CD14-positive monocyte (primary cell): Measurements from ENCODE around the gene HEPN1. TPM values are rescaled to one million over a fixed set of nuclear protein-coding genes. Genes with fewer than 3 reads are reported as not detected.

Experiments
- DNase-seq, 3 donors: peaks; one replicate each; pipeline ENCODE4 v3.0.0-alpha.2; 2011 to 2022
- H2AFZ ChIP-seq: 2 replicates; pipeline ENCODE4 v1.6.0; 2012; ENCODE audit warnings: mild to moderate bottlenecking, low read depth, low read length, inconsistent platforms; ENCODE audit not compliant: insufficient read depth, poor library complexity, severe bottlenecking
- H3K27ac ChIP-seq, 2 donors: 1 replicate in 1 of 2; 2 replicates in 1 of 2; pipeline ENCODE4 v1.5.1; 2012 to 2013; ENCODE audit warnings: low read length in 2 of 2, control low read depth in 1 of 2, inconsistent platforms in 1 of 2, low read depth in 1 of 2, mild to moderate bottlenecking in 1 of 2
- H3K27me3 ChIP-seq, 2 donors: one replicate each; pipeline versions ENCODE4 v1.6.0 to v1.6.1; 2011 to 2013; ENCODE audit warnings: low read length in 2 of 2; ENCODE audit not compliant: control insufficient read depth in 2 of 2, insufficient read depth in 2 of 2
- H3K36me3 ChIP-seq, 2 donors: replicated peaks in 1 of 2; 1 replicate in 1 of 2; 2 replicates in 1 of 2; pipeline versions ENCODE4 v1.5.1 to v1.6.1; 2012 to 2013; ENCODE audit warnings: low read length in 2 of 2, control low read depth in 1 of 2, inconsistent platforms in 1 of 2, mild to moderate bottlenecking in 1 of 2; ENCODE audit not compliant: insufficient read depth in 2 of 2, control insufficient read depth in 1 of 2
- H3K4me1 ChIP-seq, 2 donors: 1 replicate in 1 of 2; 2 replicates in 1 of 2; pipeline versions ENCODE4 v1.5.1 to v1.6.1; 2012 to 2013; ENCODE audit warnings: low read length in 2 of 2, control low read depth in 1 of 2, inconsistent platforms in 1 of 2, mild to moderate bottlenecking in 1 of 2, moderate library complexity in 1 of 2; ENCODE audit not compliant: insufficient read depth in 2 of 2, control insufficient read depth in 1 of 2
- H3K4me2 ChIP-seq: replicated peaks from 2 replicates; pipeline ENCODE3; 2012; ENCODE audit warnings: low read length, moderate library complexity, mild to moderate bottlenecking; ENCODE audit not compliant: poor library complexity, severe bottlenecking; ENCODE audit errors: extremely low read depth
- H3K4me3 ChIP-seq, 3 experiments: fragments of 200-600 bp in 1 of 3; sonication (generic) in 1 of 3; replicated peaks in 1 of 3; 1 replicate in 2 of 3; 2 replicates in 1 of 3; pipeline ENCODE4 v1.5.1; 2011 to 2013; ENCODE audit warnings: low read length in 3 of 3, mild to moderate bottlenecking in 3 of 3, control low read depth in 2 of 3, low read depth in 2 of 3, inconsistent platforms in 1 of 3, moderate library complexity in 1 of 3
- H3K79me2 ChIP-seq: 2 replicates; pipeline ENCODE4 v1.6.0; 2012; ENCODE audit warnings: mild to moderate bottlenecking, control low read depth, inconsistent platforms, low read length, moderate library complexity; ENCODE audit not compliant: insufficient read depth
- H3K9ac ChIP-seq: 2 replicates; pipeline ENCODE4 v1.6.0; 2017; ENCODE audit warnings: low read length, mild to moderate bottlenecking; ENCODE audit not compliant: insufficient read depth, poor library complexity, severe bottlenecking
- H3K9me3 ChIP-seq, 2 donors: replicated peaks in 1 of 2; 1 replicate in 1 of 2; 2 replicates in 1 of 2; pipeline versions ENCODE4 v1.5.1 to v1.6.1; 2012 to 2013; ENCODE audit warnings: low read length in 2 of 2, control low read depth in 1 of 2; ENCODE audit not compliant: control insufficient read depth in 1 of 2, insufficient read depth in 1 of 2
- H4K20me1 ChIP-seq: 2 replicates; pipeline ENCODE4 v1.6.0; 2012; ENCODE audit warnings: mild to moderate bottlenecking, low read length, control low read depth, moderate library complexity; ENCODE audit not compliant: insufficient read depth
- H3K27ac Mint-ChIP-seq, 7 donors: one replicate each; pipeline ENCODE4 v1.8.0; 2020; ENCODE audit warnings: mild to moderate bottlenecking in 7 of 7, mixed read lengths in 7 of 7, moderate library complexity in 6 of 7, inconsistent platforms in 2 of 7
- H3K27me3 Mint-ChIP-seq, 3 donors: one replicate each; pipeline ENCODE4 v1.8.0; 2021 to 2022; ENCODE audit warnings: low read depth in 3 of 3, mild to moderate bottlenecking in 3 of 3, mixed read lengths in 3 of 3, moderate library complexity in 3 of 3, inconsistent platforms in 1 of 3
- H3K36me3 Mint-ChIP-seq, 2 donors: one replicate each; pipeline ENCODE4 v1.8.0; 2020; ENCODE audit warnings: mixed read lengths in 2 of 2, inconsistent platforms in 1 of 2, mild to moderate bottlenecking in 1 of 2
- H3K4me1 Mint-ChIP-seq: one replicate; pipeline ENCODE4 v1.8.0; 2020; ENCODE audit warnings: mild to moderate bottlenecking, mixed read lengths
- H3K4me3 Mint-ChIP-seq, 2 donors: one replicate each; pipeline ENCODE4 v1.8.0; 2020; ENCODE audit warnings: mild to moderate bottlenecking in 2 of 2, mixed read lengths in 2 of 2, moderate library complexity in 1 of 2
- H3K9me3 Mint-ChIP-seq, 7 donors: one replicate each; pipeline ENCODE4 v1.8.0; 2020 to 2022; ENCODE audit warnings: mixed read lengths in 7 of 7, mild to moderate bottlenecking in 6 of 7, moderate library complexity in 6 of 7, inconsistent platforms in 2 of 7
- CTCF ChIP-seq: fragments of 200-600 bp; IDR thresholded peaks from one replicate; pipeline ENCODE4 v1.8.0; 2022; ENCODE audit warnings: antibody characterized with exemption, mild to moderate bottlenecking
- WGBS: methylation state at CpG from one replicate; pipeline ENCODE4 v1.1.5; 2013; ENCODE audit warnings: missing lambda C conversion rate; ENCODE audit not compliant: insufficient coverage; 5-methylcytosine and 5-hydroxymethylcytosine counted together
- intact Hi-C, 2 donors: fragments of 100-400 bp; cut with micrococcal nuclease; formaldehyde crosslinking; loops; one replicate each; pipeline versions ENCODE4 v1.15.0 to v1.15.1; 2023
- polyA plus RNA-seq, 3 donors: library from polyadenylated mRNA; depleted of rRNA in 1 of 3; unstranded in 2 of 3; stranded (reverse) in 1 of 3; fragments of 300-500 nt in 2 of 3; fragments of >200 nt in 1 of 3; fragmentation: Illumina TruSeq in 2 of 3; gene quantifications; 1 replicate in 2 of 3; 2 replicates in 1 of 3; pipeline ENCODE4 v1.2.3, GENCODE V29; 2012 to 2021

Gene HEPN1
- polyA plus RNA-seq, 3 donors = not detected

GRCh38 chr11:124873951-124874350, 45.1 kb upstream of the HEPN1 start:
- Mint-ChIP-seq H3K4me1 (peaks cover 28% of the 10 kb centered on the region), H3K4me3 (no peak overlapping the region), H3K9me3 (peaks cover 0 to 18% (median 3%) of the 10 kb centered on the region in 7 donors), H3K27me3 (peaks cover 72 to 80% (median 73%) of the 10 kb centered on the region in 3 donors), H3K36me3 (no peaks in the 10 kb centered on the region), H3K27ac (no peak overlapping the region)
- Histone ChIP-seq H3K4me1 (peaks cover 15 to 22% of the 10 kb centered on the region in 2 donors), H3K27me3 (peaks cover 30 to 82% of the 10 kb centered on the region in 2 donors), H3K36me3 (no peaks in the 10 kb centered on the region), H4K20me1 (no peaks in the 10 kb centered on the region), H3K9me3 (peaks cover 0 to under 1% of the 10 kb centered on the region in 2 donors), H3K27ac (no peak overlapping the region), H3K9ac (no peak overlapping the region), H3K4me2 (no peak overlapping the region), H3K4me3 (no peak overlapping the region), H2AFZ (no peak overlapping the region), H3K79me2 (no peaks in the 10 kb centered on the region)
- intact Hi-C loops = no loop called here
- 84% methylated on average over 5 of the region's 8 CpGs for WGBS
- DNase-seq = no peak
- TF ChIP-seq CTCF = no peak

GRCh38 chr11:124874571-124875255, 44.3 kb upstream of the HEPN1 start:
- H3K36me3 ChIP-seq = no peaks in the 10 kb centered on the region
- H3K4me1 Mint-ChIP-seq = peaks cover 25% of the 10 kb centered on the region
- no peaks in the 10 kb centered on the region for H3K9me3 ChIP-seq
- peaks cover 22 to 75% of the 10 kb centered on the region in 2 donors for H3K27me3 ChIP-seq
- no peak for DNase-seq
- H3K4me1 ChIP-seq = peaks cover 15 to 20% of the 10 kb centered on the region in 2 donors
- intact Hi-C loops = no loop called here
- H3K9me3 Mint-ChIP-seq = peaks cover 0 to 18% (median 1%) of the 10 kb centered on the region in 7 donors
- WGBS = 97% methylated on average over 6 of the region's 7 CpGs
- TF ChIP-seq CTCF = no peak
- no peak overlapping the region for H2AFZ ChIP-seq
- H3K4me3 ChIP-seq = no peak overlapping the region
- H3K79me2 ChIP-seq = no peaks in the 10 kb centered on the region
- H4K20me1 ChIP-seq = no peaks in the 10 kb centered on the region
- H3K27me3 Mint-ChIP-seq = peaks cover 65 to 78% (median 65%) of the 10 kb centered on the region in 3 donors
- peak overlapping the region in 1 of 2 donors; percentile 27 for H3K4me3 Mint-ChIP-seq
- no peak overlapping the region for H3K9ac ChIP-seq
- no peak overlapping the region for H3K27ac Mint-ChIP-seq
- no peaks in the 10 kb centered on the region for H3K36me3 Mint-ChIP-seq
- no peak overlapping the region for H3K4me2 ChIP-seq
- H3K27ac ChIP-seq = no peak overlapping the region
